ENCODE data around the gene POU3F3.

DNA sequence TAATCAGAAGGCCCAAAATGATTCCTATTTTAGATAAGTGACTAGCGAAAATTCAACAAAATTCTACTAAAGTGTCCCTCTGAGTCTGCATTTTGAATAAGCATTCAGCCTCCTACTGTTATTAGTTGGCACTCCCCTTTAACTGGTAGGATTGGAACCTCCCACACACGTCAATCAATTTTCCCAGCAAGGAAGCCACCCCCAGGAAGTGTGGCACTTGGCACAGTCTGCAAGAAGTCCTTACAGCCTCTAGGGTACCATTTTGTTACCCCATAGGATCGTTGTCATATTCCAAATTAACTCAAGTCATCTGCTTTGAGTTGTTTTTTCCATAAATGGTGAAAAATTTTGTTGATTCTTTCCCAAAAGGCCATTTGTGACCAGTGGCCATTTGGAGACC is 33.8 kb upstream of the POU3F3 start:
- TF ChIP-seq RAD21 (IDR thresholded peaks at IDR 0.05 in 1 of 2, conservative IDR thresholded peaks at IDR 0.05 in 1 of 2; ENCODE audit: low read depth in 2 of 2, low read length in 2 of 2) (no peak), POLR2A (IDR thresholded peaks at IDR 0.05; ENCODE audit: control extremely low read depth in 1 of 2, low read depth in 2 of 2, low read length in 2 of 2) (no peak), TEAD4 (IDR thresholded peaks at IDR 0.05; ENCODE audit: low read depth, low read length) (no peak), PHF8 (conservative IDR thresholded peaks at IDR 0.05; ENCODE audit: low read depth, low read length) (no peak)
- TF ChIP-seq, protein P1, sequence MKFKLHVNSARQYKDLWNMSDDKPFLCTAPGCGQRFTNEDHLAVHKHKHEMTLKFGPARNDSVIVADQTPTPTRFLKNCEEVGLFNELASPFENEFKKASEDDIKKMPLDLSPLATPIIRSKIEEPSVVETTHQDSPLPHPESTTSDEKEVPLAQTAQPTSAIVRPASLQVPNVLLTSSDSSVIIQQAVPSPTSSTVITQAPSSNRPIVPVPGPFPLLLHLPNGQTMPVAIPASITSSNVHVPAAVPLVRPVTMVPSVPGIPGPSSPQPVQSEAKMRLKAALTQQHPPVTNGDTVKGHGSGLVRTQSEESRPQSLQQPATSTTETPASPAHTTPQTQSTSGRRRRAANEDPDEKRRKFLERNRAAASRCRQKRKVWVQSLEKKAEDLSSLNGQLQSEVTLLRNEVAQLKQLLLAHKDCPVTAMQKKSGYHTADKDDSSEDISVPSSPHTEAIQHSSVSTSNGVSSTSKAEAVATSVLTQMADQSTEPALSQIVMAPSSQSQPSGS (IDR thresholded peaks at IDR 0.05; ENCODE audit: low read length): no peak
- TF ChIP-seq, protein P2, sequence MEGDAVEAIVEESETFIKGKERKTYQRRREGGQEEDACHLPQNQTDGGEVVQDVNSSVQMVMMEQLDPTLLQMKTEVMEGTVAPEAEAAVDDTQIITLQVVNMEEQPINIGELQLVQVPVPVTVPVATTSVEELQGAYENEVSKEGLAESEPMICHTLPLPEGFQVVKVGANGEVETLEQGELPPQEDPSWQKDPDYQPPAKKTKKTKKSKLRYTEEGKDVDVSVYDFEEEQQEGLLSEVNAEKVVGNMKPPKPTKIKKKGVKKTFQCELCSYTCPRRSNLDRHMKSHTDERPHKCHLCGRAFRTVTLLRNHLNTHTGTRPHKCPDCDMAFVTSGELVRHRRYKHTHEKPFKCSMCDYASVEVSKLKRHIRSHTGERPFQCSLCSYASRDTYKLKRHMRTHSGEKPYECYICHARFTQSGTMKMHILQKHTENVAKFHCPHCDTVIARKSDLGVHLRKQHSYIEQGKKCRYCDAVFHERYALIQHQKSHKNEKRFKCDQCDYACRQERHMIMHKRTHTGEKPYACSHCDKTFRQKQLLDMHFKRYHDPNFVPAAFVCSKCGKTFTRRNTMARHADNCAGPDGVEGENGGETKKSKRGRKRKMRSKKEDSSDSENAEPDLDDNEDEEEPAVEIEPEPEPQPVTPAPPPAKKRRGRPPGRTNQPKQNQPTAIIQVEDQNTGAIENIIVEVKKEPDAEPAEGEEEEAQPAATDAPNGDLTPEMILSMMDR (IDR thresholded peaks at IDR 0.05; ENCODE audit: control extremely low read depth in 1 of 3, insufficient read depth in 1 of 3, low read depth in 1 of 3, low read length in 3 of 3): no peak
